Activated CD8-positive, alpha-beta memory T cell treated with anti-CD3 and anti-CD28 coated beads for 48 hours (primary cell): ENCODE data around the gene BAZ2B.
"Not testable (repeated sequence)": the region's sequence is repeated elsewhere in the genome, so short reads cannot be mapped to it uniquely, and the experiment has no call there.

Experiments
- DNase-seq, 3 experiments: peaks; one replicate each; pipeline ENCODE4 v3.0.0-alpha.2; 2020; ENCODE audit warnings: low read depth in 2 of 3, low spot score in 2 of 3

BAZ2B gene

DNA sequence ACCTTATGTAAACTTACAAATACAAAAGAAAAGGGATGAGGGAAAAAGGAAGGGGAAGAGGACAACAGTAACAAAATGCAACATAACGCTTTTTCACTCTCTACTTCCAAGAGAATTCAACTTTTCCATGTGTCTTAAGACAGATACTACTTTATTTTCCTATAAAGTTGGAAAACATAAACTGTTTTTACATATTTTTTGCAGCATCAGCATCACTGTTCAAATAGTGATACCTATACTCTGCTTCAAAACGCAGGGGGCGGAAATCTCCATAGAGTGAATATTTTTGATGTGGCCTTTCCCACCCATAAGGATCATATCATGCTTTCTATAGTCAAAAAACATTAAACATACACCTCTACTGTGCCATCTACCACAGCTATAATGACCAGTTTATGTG lies 77.5 kb downstream of the BAZ2B start:
- no peak for DNase-seq

DNA sequence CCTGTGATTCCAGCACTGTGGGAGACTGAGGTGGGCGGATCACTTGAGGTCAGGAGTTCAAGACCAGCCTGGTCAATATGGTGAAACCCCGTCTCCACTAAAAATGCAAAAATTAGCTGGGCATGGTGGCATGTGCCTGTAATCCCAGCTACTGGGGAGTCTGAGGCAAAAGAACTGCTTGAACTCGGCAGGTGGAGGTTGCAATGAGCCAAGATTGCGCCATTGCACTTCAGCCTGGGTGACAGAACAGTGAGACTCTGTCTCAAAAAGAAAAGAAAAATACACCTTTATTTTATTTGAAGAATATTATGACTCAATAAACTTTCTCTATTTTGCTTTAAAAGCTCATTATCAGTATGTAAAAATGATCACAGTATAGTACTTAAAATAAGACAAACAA lies 81.1 kb downstream of the BAZ2B start:
- not testable (repeated sequence) for DNase-seq

GRCh38 chr2:159531475-159531874 lies 84.9 kb downstream of the BAZ2B start:
- DNase-seq = no peak

DNA sequence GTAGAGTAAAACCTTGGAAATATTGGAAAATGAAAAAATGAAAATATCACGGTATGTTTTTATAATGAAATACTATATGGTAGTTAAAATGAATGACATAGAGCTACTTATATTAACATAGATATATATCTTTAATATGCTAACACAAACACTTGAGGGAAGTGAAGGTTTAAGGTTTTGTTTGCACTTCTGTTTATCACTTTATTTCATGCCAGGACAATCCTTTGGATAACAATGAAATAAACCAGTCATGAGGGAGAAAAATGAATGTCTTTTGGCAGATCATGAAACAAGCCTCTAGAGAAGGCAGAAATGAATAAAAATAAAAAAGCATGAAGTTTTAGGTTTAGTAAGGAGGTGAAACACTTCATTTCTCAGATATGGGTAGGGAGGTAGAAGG lies 89.9 kb downstream of the BAZ2B start:
- no peak for DNase-seq

DNA sequence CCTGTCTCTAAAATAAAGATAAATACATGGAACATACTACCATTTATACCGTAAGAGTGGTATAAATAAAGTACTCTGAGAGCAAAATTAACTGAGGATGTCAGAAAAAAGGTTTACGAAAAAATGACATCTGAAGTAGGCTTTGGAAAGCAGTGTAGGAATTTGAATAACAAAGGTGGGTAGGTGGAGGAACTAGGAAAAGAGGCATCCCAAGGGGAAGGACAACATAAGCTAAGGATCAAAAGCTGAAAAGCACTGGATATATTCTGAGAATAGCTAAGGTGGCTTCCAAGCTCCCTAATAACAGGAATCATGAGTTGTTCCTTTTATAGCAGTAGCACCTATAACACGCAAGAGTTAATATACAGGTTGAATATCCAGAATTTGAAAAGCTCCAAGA lies 91.3 kb downstream of the BAZ2B start:
- DNase-seq = no peak

DNA sequence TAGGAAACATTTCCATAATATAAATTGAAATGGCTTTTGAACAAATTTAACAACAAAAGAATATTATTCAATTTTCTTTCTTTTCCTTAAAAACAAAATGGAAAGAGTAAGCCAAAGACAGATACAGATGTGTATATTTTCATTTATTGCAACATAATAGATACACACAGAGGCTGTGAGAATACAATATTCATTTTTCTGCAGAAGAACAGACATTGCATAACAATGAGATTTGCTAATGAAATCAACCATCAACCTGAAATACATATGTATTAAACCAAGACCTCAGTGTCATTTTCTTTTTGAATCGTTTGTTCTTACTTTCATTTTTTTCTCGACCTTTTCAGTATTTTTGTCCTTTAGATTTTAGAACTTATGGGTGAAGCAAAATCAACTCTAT lies 95.1 kb downstream of the BAZ2B start:
- no peak for DNase-seq

- DNase-seq = no peak
Observed at GRCh38 chr2:159518321-159519005, 97.9 kb downstream of the BAZ2B start.

DNA sequence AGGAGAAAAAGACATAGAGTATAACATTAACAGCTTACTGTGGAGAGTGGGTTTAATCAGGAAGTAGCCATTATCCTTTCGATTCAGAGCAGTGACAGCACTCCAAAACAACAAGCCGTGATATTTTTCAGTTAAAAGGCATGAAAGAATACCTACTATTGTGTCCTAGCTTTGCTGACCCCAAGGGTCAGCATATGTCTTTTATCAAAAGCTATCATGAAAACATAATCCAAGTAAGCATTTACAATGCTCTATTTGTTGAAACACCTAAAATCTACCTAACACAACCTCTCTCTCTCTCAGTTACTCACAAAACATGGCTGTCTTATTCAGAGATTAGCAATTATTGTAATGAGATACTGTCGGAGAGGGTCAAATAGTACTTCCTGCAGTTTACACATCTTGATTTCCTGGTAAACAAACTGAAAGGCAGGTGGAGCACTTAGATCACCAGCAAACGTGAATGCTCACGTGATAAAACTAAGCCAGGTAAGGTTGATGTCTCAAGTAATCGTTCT lies 100.0 kb downstream of the BAZ2B start:
- DNase-seq = no peak

DNA sequence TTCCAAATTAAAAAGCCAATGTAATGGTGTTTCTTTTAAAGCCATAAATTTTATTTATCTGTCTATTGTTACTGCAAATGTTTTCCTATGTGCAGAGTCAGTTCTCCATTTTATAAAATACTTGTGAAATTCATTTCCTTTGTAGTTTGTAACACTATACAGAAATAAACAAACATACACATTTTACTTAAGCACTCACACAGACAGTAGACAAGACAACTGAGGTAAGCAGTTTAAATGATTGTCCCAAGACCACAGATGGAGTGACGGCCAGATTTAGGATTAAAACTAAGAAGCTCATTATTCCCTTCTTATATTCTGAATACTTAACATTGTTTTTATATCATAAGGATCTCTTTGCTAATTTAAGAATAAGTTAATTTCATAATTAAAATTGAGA lies 100.9 kb downstream of the BAZ2B start:
- no peak for DNase-seq

GRCh38 chr2:159513745-159514144 lies 102.6 kb downstream of the BAZ2B start:
- no peak for DNase-seq

- no peak for DNase-seq
Observed at GRCh38 chr2:159508140-159508539, 108.2 kb downstream of the BAZ2B start.

DNA sequence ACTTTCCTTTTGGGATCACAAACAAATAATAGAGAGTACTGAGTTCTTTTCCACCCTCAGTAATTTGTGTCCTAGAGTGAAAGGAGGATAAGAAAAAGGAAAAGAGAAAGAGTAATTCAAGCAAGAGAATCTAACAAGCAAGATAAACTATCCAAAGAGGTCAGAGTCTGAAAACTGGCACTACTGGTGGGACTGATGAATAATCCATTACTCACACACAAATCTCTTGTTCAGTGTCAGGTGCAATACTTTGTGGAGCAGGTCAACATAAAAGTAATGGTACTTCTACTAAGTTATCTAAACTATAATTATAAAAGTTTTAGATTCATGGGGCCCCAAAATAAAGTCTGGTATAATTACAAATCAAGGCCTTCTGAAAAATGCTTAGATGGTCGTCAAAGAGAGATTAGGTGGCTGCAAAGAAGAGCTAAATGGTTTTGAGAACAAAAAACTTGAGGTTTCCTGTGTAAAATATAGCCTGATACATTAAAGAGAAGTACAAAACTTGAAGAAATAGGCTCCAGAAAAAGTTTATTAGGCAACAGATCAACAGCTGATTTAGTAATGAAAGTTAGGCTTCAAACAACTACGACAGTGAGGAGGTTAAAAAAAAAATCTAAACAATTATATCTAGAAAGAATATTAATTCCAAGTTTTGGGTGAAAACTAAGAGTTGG lies 109.4 kb downstream of the BAZ2B start:
- DNase-seq = no peak

GRCh38 chr2:159506202-159506601 lies 110.1 kb downstream of the BAZ2B start:
- no peak for DNase-seq

DNA sequence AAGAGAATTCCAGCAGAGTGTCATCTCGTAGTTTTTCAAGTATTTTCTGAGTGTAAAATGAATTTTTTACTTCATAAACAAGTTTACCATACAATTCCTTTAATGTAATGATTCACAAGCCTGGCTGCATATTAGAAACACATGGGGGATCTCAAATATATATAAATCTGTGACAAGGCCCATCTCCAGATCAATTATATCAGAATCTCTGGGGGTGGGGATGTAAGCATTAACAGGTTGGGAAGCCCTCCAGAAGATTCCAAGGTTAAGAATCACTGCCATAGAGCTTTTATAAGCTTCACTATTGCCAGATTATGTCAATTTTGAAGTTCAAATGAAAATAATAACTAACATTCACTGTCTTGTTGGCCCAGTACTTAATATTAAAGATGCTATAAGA lies 111.2 kb downstream of the BAZ2B start:
- no peak for DNase-seq

DNA sequence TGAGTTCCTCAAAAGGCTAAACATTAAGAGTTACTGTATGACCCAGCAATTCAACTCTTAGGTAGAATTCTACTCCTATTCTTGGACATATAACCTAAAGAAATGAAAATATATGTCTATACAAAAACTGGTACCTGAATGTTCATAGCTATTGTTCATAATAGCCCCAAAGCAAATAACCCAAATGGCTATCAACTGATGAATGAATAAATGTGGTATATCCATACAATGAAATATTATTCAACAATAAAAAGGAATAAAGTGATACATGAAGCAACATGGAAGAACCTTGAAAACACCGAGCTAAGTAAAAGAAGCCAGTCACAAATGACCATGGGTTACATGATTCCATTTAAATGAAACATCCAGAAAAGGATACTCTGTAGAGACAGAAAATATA lies 114.6 kb downstream of the BAZ2B start:
- DNase-seq = no peak

DNA sequence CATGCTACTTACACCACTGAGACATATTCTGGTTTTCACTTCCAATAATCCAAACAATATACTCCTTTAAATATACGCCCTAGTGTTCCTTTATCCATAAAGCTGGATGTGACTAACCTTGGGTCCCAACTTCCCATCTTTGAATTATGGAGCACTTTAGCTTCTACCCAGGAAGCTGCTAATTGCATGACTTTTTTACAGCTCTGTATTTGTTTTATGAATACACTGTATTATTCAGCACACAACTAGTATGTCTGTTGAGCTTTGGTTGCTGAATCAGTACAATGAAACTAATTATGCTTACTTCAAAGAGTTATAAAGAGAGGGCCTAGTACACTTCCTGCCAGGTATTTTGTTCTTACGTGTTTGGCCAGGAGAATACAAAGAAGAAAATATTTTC lies 118.5 kb downstream of the BAZ2B start:
- no peak for DNase-seq

DNA sequence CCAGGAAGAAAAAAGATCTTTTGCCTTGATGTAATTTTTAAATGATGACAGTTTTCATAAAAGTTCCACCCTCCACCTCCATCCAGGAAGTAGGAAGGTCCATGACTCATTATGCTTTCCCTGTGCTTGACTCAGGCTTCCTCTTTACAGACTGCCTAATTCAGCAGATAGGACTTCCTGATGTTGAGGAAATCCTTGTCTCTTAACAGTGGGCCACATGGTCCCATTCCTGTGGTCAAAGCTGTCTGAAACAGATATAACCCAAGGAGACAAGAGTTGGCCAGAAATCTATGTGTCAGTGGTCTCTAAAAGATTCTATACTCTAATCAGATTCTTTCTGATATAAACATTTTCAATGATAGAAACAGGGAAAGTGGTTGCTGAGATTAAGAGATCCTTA lies 119.1 kb downstream of the BAZ2B start:
- DNase-seq = no peak

GRCh38 chr2:159489476-159489875 lies 126.9 kb downstream of the BAZ2B start:
- no peak for DNase-seq

DNA sequence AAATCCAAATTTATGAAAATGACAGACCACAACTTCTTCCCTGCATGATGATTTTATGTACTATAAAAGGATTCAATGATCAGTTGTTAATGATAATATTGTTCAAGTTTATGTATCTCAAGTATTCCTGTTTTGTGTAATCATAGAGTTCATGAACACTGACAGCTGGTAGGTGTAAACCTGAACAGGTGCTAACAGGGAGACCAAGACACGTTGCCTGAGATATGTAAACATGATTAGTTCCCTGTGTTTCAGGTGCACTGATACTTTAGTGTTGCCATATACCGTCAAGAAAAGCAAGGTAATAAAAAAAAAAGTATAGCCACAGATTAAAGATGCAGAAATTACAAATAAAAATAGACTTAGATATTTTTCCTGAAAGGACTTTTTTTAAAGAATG lies 131.8 kb downstream of the BAZ2B start:
- no peak for DNase-seq

DNA sequence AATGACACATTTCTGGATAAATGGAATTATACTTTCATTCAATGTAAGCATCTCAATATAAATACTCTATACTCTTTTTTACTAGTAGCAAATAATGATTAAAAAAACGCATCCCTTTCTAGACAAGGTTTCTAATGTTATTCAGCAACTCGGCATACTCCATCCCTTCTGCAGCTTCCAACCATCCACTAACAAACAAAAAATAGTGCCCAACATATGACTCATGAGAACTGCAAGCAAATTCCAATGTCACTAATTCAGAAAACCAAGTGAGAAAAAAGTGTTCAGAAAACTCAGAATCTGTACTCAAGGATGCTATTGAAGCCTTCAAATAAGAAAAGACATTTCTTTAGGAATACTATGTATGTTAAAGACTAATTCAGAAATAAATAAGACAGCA lies 140.0 kb downstream of the BAZ2B start:
- no peak for DNase-seq

GRCh38 chr2:159475793-159476192 lies 140.6 kb downstream of the BAZ2B start:
- no peak for DNase-seq

DNA sequence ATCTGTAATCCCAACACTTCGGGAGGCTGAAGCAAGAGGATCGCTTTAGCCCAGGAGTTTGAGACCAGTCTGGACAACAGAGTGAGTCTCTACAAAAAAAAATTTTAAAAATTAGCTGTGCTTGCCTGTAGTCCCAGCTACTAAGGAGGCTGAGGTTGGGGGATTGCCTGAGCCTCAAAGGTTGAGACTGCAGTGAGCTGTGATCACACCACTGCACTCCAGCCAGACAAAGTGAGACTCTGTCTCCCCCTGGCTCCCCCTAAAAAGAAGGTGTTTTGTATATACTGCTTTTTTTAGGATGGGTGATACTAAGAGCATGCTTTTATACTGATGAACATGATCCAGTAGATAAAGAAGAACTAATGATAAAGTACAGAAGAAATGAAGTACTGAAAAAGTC lies 145.0 kb downstream of the BAZ2B start:
- DNase-seq = no peak

DNA sequence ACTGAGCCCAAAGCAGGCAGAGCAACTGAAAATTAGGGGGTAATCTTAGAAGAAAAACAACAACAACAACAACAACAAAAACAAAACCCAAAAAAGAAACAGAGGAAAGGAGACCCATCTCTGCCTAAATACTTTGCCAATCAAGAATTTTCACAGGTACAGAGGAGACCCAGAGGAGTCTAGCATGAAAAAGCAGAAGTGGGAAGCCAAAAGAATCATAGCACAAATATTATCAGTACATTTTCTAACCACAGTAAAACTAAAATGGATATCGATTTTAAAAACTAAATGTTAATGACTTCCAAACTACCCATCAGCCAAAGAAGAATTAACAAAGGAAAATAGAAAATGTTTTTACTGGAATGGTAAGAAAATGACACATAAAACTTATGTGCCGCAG lies 148.1 kb downstream of the BAZ2B start:
- no peak for DNase-seq
